RWPE1 (cell line): Measurements from ENCODE around the gene NADSYN1.

ENCODE experiments used
- CTCF ChIA-PET: fragments of 350-600 bp; sonication (Branson Sonifier 250); formaldehyde crosslinking; extraction: SDS; loops from one replicate; lab custom pipeline; 2021; lab: Yijun Ruan, JAX
- POLR2A ChIA-PET: fragments of 400-600 bp; formaldehyde crosslinking; extraction: SDS; loops from one replicate; lab custom pipeline; 2020; ENCODE audit warnings: antibody characterized with exemption; ENCODE audit not compliant: low non-redundant PET; lab: Yijun Ruan, JAX
- DNase-seq: peaks from one replicate; pipeline ENCODE4 v3.0.0; 2012; ENCODE audit warnings: low spot score
- H3K27ac ChIP-seq: fragments of 450-650 bp; 2 replicates; pipeline ENCODE4 v1.5.1; 2017
- CTCF ChIP-seq: fragments of 450-650 bp; conservative IDR thresholded peaks from 2 replicates; pipeline ENCODE4 v1.5.1; 2017; ENCODE audit warnings: low read depth, mild to moderate bottlenecking

NADSYN1 gene

GRCh38 chr11:71542879-71543777 lies 90.1 kb downstream of the NADSYN1 start:
- CTCF ChIA-PET: interaction anchor here (0.5 to 0.9 kb wide), 2 partner anchors 18 to 761 kb away, joined by 3 read pairs; no protein-coding TSS in a partner anchor
- no peak overlapping the region for H3K27ac ChIP-seq
- POLR2A ChIA-PET: no interaction called here
- TF ChIP-seq CTCF: no peak
- DNase-seq: no peak

- no peak overlapping the region for H3K27ac ChIP-seq
- no peak for TF ChIP-seq CTCF
- DNase-seq: no peak
- POLR2A ChIA-PET: no interaction called here
- CTCF ChIA-PET: no interaction called here
Measured at GRCh38 chr11:71543866-71544265, 90.9 kb downstream of the NADSYN1 start.

GRCh38 chr11:71544525-71545214 lies 91.7 kb downstream of the NADSYN1 start:
- TF ChIP-seq CTCF: no peak
- ChIA-PET CTCF (no interaction called here), POLR2A (no interaction called here)
- no peak overlapping the region for H3K27ac ChIP-seq
- no peak for DNase-seq

GRCh38 chr11:71545405-71545966 lies 92.5 kb downstream of the NADSYN1 start:
- DNase-seq: no peak
- no peak for TF ChIP-seq CTCF
- ChIA-PET POLR2A (no interaction called here), CTCF (no interaction called here)
- H3K27ac ChIP-seq: no peak overlapping the region

GRCh38 chr11:71548120-71548519 lies 95.1 kb downstream of the NADSYN1 start, which contains the start of gene KRTAP5-9:
Gene KRTAP5-9, plus strand, starts transcription at chr11:71548420. Its CDS starts 238 bp downstream, at chr11:71548658.
- no peak within 1 kb of the TSS for H3K27ac ChIP-seq
- TF ChIP-seq CTCF: no peak
- ChIA-PET POLR2A (no interaction called here), CTCF (interaction anchor here (0.6 kb wide), 1 partner anchor 297 kb away, joined by 3 read pairs; no protein-coding TSS in a partner anchor)
- DNase-seq: no peak

- DNase-seq: no peak
- CTCF ChIA-PET: interaction anchor here (0.6 to 1.3 kb wide), 2 partner anchors 31 to 297 kb away, joined by 3 read pairs; no protein-coding TSS in a partner anchor
- no peak overlapping the region for H3K27ac ChIP-seq
- TF ChIP-seq CTCF: no peak
- POLR2A ChIA-PET: no interaction called here
Measured at GRCh38 chr11:71548716-71549151, 95.7 kb downstream of the NADSYN1 start.
